OCI-LY1 (cell line): Measurements from ENCODE around the gene ARHGAP22.

Experiments used
- CTCF ChIP-seq: fragments of 200-600 bp; sonication (generic), shearing (Covaris generic); IDR thresholded peaks from 2 replicates; pipeline ENCODE4 v1.5.1; 2017; ENCODE audit warnings: mild to moderate bottlenecking, antibody characterized with exemption, low read length, moderate library complexity, mixed read lengths
- EZH2 ChIP-seq: fragments of 200-600 bp; sonication (generic), shearing (Covaris generic); IDR thresholded peaks from 2 replicates; pipeline ENCODE4 v1.8.0; 2017; ENCODE audit warnings: borderline replicate concordance, mixed run types, mild to moderate bottlenecking, antibody characterized with exemption, low read length, moderate library complexity, mixed read lengths

GRCh38 chr10:48567346-48567745 lies 37.5 kb downstream of the ARHGAP22 start:
- TF ChIP-seq CTCF: no peak
- TF ChIP-seq EZH2: no peak
